Measurements from ENCODE around the gene RHOBTB1.
"Not testable (repeated sequence)": the region's sequence is repeated elsewhere in the genome, so short reads cannot be mapped to it uniquely, and the experiment has no call there.

Gene RHOBTB1

GRCh38 chr10:60940446-60940845, 3.5 kb downstream of the RHOBTB1 start:
- no peak for DNase-seq

GRCh38 chr10:60937784-60938654, 6.0 kb downstream of the RHOBTB1 start:
- DNase-seq = no peak

- DNase-seq = no peak
These were observed 7.0 kb downstream of the RHOBTB1 start for GRCh38 chr10:60937022-60937421.

GRCh38 chr10:60934215-60935175, 9.5 kb downstream of the RHOBTB1 start:
- no peak for DNase-seq

GRCh38 chr10:60932756-60933155, 11.2 kb downstream of the RHOBTB1 start:
- no peak for DNase-seq

GRCh38 chr10:60930237-60930636, 13.7 kb downstream of the RHOBTB1 start:
- no peak for DNase-seq

- DNase-seq = no peak
These were observed 22.4 kb downstream of the RHOBTB1 start for GRCh38 chr10:60921633-60922032.

GRCh38 chr10:60920479-60920878, 23.5 kb downstream of the RHOBTB1 start:
- no peak for DNase-seq

- no peak for DNase-seq
These were observed 24.4 kb downstream of the RHOBTB1 start for GRCh38 chr10:60919551-60919950.

GRCh38 chr10:60917331-60918280, 26.4 kb downstream of the RHOBTB1 start:
- DNase-seq = no peak

- no peak for DNase-seq
These were observed 28.0 kb downstream of the RHOBTB1 start for GRCh38 chr10:60916025-60916424.

- no peak for DNase-seq
These were observed 29.3 kb downstream of the RHOBTB1 start for GRCh38 chr10:60914690-60915141.

GRCh38 chr10:60913657-60914056, 30.3 kb downstream of the RHOBTB1 start:
- no peak for DNase-seq

GRCh38 chr10:60913071-60913470, 30.9 kb downstream of the RHOBTB1 start:
- no peak for DNase-seq

GRCh38 chr10:60911715-60912114, 32.3 kb downstream of the RHOBTB1 start:
- no peak for DNase-seq

- DNase-seq = no peak
These were observed 32.8 kb downstream of the RHOBTB1 start for GRCh38 chr10:60911216-60911615.

- no peak for DNase-seq
These were observed 33.4 kb downstream of the RHOBTB1 start for GRCh38 chr10:60910543-60910942.

- DNase-seq = no peak
These were observed 35.1 kb downstream of the RHOBTB1 start for GRCh38 chr10:60908896-60909295.

- no peak for DNase-seq
These were observed 36.0 kb downstream of the RHOBTB1 start for GRCh38 chr10:60908031-60908430.

GRCh38 chr10:60907236-60907635, 36.7 kb downstream of the RHOBTB1 start:
- DNase-seq = no peak

GRCh38 chr10:60906825-60907224, 37.2 kb downstream of the RHOBTB1 start:
- DNase-seq = not testable (repeated sequence)

GRCh38 chr10:60906411-60906810, 37.6 kb downstream of the RHOBTB1 start:
- no peak for DNase-seq
